ENCODE results near the gene IMMP1L.

Gene IMMP1L

DNA sequence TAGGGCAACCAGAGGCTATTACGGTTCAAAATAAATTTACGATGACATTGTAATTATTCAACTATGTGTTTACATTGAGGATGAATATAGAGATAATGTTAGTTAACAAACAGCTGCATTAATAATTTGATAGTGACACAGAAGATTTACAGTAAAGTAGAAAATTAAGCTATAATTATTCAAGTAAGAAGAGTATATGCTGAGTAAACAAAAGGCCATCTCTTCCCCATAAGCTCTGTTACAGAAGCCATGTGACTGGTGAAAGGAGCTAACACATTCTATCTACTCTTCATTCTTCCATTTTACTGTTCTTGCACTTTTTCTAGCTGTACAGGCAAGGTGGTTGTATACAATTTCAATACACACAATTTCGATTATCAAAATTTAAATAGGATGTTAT, 54.2 kb downstream of the IMMP1L start:
- Histone ChIP-seq H4K91ac (ENCODE audit: low read depth, low read length, poor library complexity) (no peak overlapping the region), H2BK5ac (ENCODE audit: low read length) (no peak overlapping the region), H2BK15ac (ENCODE audit: low read length) (no peak overlapping the region), H3K18ac (ENCODE audit: low read length) (no peak overlapping the region), H3K9ac (ENCODE audit: low read depth, low read length, poor library complexity) (no peak overlapping the region), H2AFZ (ENCODE audit: low read length) (no peak overlapping the region), H3K23ac (ENCODE audit: low read depth, low read length, poor library complexity) (no peak overlapping the region), H2BK120ac (ENCODE audit: low read depth, low read length) (no peak overlapping the region), H3K9me3 (replicated peaks in 1 of 2; ENCODE audit: control insufficient read depth in 2 of 2, insufficient read depth in 1 of 2, low read depth in 1 of 2, low read length in 2 of 2) (no peaks in the 10 kb centered on the region), H3K4me2 (ENCODE audit: insufficient read depth, low read length, poor library complexity, severe bottlenecking) (no peak overlapping the region), H3K36me3 (replicated peaks in 1 of 2; ENCODE audit: control insufficient read depth in 2 of 2, insufficient read depth in 2 of 2, low read length in 2 of 2) (peaks cover 0 to 43% of the 10 kb centered on the region in 2 donors), H3K27ac (replicated peaks; ENCODE audit: low read length) (no peak overlapping the region), H3K4me1 (ENCODE audit: control insufficient read depth in 2 of 2, insufficient read depth in 1 of 2, low read depth in 1 of 2, low read length in 2 of 2) (no peaks in the 10 kb centered on the region), H3K4me3 (ENCODE audit: low read length in 2 of 2) (no peak overlapping the region), H2AK5ac (ENCODE audit: low read depth, low read length) (no peak overlapping the region), H2BK12ac (ENCODE audit: low read length) (no peak overlapping the region), H3K14ac (ENCODE audit: low read length) (no peak overlapping the region), H4K8ac (ENCODE audit: low read depth, low read length) (no peak overlapping the region), H3K79me1 (ENCODE audit: low read depth, low read length) (no peaks in the 10 kb centered on the region), H3K27me3 (ENCODE audit: control insufficient read depth in 3 of 3, insufficient read depth in 3 of 3, low read depth in 1 of 3, low read length in 3 of 3) (no peaks in the 10 kb centered on the region), H3K4ac (ENCODE audit: low read length) (no peak overlapping the region)
- WGBS, 2 donors (ENCODE audit: extremely low coverage in 2 of 2, insufficient read length in 2 of 2, insufficient replicate concordance in 1 of 2): no CpG with 5 or more reads among the region's 3 CpGs
- no peak for DNase-seq (ENCODE audit: low spot score)

DNA sequence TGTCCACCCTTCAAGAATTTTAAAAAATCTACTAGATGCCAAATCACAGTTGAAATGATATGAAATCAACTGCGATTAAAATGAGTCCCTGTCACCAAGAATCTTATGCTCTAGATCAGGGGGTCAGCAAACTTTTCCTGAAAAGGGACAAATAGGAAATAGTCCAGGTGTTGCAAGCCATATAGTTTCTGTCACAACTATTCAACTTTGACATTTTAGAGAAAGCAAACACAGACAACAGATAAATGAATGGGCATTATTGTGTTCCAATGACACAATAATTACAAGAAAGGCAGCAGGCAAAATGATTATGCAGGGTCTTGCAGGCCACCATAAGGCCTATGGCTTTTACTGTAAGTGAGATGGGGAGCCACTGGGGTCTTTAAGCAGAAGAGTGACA, 58.6 kb downstream of the IMMP1L start:
- H2BK15ac ChIP-seq (ENCODE audit: low read length): no peak overlapping the region
- no peak overlapping the region for H2AFZ ChIP-seq (ENCODE audit: low read length)
- H3K79me1 ChIP-seq (ENCODE audit: low read depth, low read length): no peaks in the 10 kb centered on the region
- no peak overlapping the region for H2BK5ac ChIP-seq (ENCODE audit: low read length)
- no peaks in the 10 kb centered on the region for H3K4me1 ChIP-seq (ENCODE audit: control insufficient read depth in 2 of 2, insufficient read depth in 1 of 2, low read depth in 1 of 2, low read length in 2 of 2)
- WGBS, 2 donors (ENCODE audit: extremely low coverage in 2 of 2, insufficient read length in 2 of 2, insufficient replicate concordance in 1 of 2): no CpG with 5 or more reads among the region's 1 CpG
- no peak overlapping the region for H4K8ac ChIP-seq (ENCODE audit: low read depth, low read length)
- no peak overlapping the region for H3K23ac ChIP-seq (ENCODE audit: low read depth, low read length, poor library complexity)
- no peak overlapping the region for H3K4ac ChIP-seq (ENCODE audit: low read length)
- H3K4me3 ChIP-seq (ENCODE audit: low read length in 2 of 2): no peak overlapping the region
- H3K36me3 ChIP-seq (replicated peaks in 1 of 2; ENCODE audit: control insufficient read depth in 2 of 2, insufficient read depth in 2 of 2, low read length in 2 of 2): peaks cover 0 to 45% of the 10 kb centered on the region in 2 donors
- no peak overlapping the region for H3K18ac ChIP-seq (ENCODE audit: low read length)
- no peak overlapping the region for H2BK12ac ChIP-seq (ENCODE audit: low read length)
- H4K91ac ChIP-seq (ENCODE audit: low read depth, low read length, poor library complexity): no peak overlapping the region
- H3K4me2 ChIP-seq (ENCODE audit: insufficient read depth, low read length, poor library complexity, severe bottlenecking): no peak overlapping the region
- H3K27ac ChIP-seq (replicated peaks; ENCODE audit: low read length): no peak overlapping the region
- no peaks in the 10 kb centered on the region for H3K9me3 ChIP-seq (replicated peaks in 1 of 2; ENCODE audit: control insufficient read depth in 2 of 2, insufficient read depth in 1 of 2, low read depth in 1 of 2, low read length in 2 of 2)
- no peak overlapping the region for H3K14ac ChIP-seq (ENCODE audit: low read length)
- no peak overlapping the region for H2AK5ac ChIP-seq (ENCODE audit: low read depth, low read length)
- no peak overlapping the region for H3K9ac ChIP-seq (ENCODE audit: low read depth, low read length, poor library complexity)
- no peaks in the 10 kb centered on the region for H3K27me3 ChIP-seq (ENCODE audit: control insufficient read depth in 3 of 3, insufficient read depth in 3 of 3, low read depth in 1 of 3, low read length in 3 of 3)
- DNase-seq (ENCODE audit: low spot score): no peak
- no peak overlapping the region for H2BK120ac ChIP-seq (ENCODE audit: low read depth, low read length)

DNA sequence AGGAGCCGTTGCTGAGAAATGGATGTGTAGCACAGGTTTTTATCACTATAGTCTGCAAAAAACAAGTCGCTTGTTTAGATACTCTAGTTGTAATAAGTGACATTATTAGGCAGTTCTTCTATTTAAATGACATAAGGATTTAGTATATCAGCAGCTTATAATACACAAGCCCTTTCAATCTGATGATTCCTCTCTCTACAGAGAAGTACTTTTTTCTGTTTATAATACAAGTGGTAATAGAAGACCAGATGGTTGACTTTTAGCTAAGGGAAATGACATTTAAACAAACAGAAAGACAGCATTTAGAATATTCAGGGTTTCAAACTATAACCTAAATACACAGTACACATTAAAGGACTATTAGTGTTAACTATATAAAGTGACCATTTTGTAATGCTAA, 60.4 kb downstream of the IMMP1L start:
- no peaks in the 10 kb centered on the region for H3K9me3 ChIP-seq (replicated peaks in 1 of 2; ENCODE audit: control insufficient read depth in 2 of 2, insufficient read depth in 1 of 2, low read depth in 1 of 2, low read length in 2 of 2)
- H3K23ac ChIP-seq (ENCODE audit: low read depth, low read length, poor library complexity): no peak overlapping the region
- H4K8ac ChIP-seq (ENCODE audit: low read depth, low read length): no peak overlapping the region
- no CpG with 5 or more reads among the region's 2 CpGs for WGBS, 2 donors (ENCODE audit: extremely low coverage in 2 of 2, insufficient read length in 2 of 2, insufficient replicate concordance in 1 of 2)
- H3K79me1 ChIP-seq (ENCODE audit: low read depth, low read length): no peaks in the 10 kb centered on the region
- H2AK5ac ChIP-seq (ENCODE audit: low read depth, low read length): no peak overlapping the region
- H2BK15ac ChIP-seq (ENCODE audit: low read length): no peak overlapping the region
- no peak overlapping the region for H3K14ac ChIP-seq (ENCODE audit: low read length)
- no peak overlapping the region for H2BK5ac ChIP-seq (ENCODE audit: low read length)
- H3K4me1 ChIP-seq (ENCODE audit: control insufficient read depth in 2 of 2, insufficient read depth in 1 of 2, low read depth in 1 of 2, low read length in 2 of 2): no peaks in the 10 kb centered on the region
- no peak for DNase-seq (ENCODE audit: low spot score)
- H3K27ac ChIP-seq (replicated peaks; ENCODE audit: low read length): no peak overlapping the region
- H3K27me3 ChIP-seq (ENCODE audit: control insufficient read depth in 3 of 3, insufficient read depth in 3 of 3, low read depth in 1 of 3, low read length in 3 of 3): no peaks in the 10 kb centered on the region
- H3K9ac ChIP-seq (ENCODE audit: low read depth, low read length, poor library complexity): no peak overlapping the region
- H3K4me2 ChIP-seq (ENCODE audit: insufficient read depth, low read length, poor library complexity, severe bottlenecking): no peak overlapping the region
- H3K4me3 ChIP-seq (ENCODE audit: low read length in 2 of 2): no peak overlapping the region
- H2BK12ac ChIP-seq (ENCODE audit: low read length): no peak overlapping the region
- H4K91ac ChIP-seq (ENCODE audit: low read depth, low read length, poor library complexity): no peak overlapping the region
- no peak overlapping the region for H2BK120ac ChIP-seq (ENCODE audit: low read depth, low read length)
- H3K4ac ChIP-seq (ENCODE audit: low read length): no peak overlapping the region
- no peak overlapping the region for H2AFZ ChIP-seq (ENCODE audit: low read length)
- no peak overlapping the region for H3K18ac ChIP-seq (ENCODE audit: low read length)
- peaks cover 0 to 40% of the 10 kb centered on the region in 2 donors for H3K36me3 ChIP-seq (replicated peaks in 1 of 2; ENCODE audit: control insufficient read depth in 2 of 2, insufficient read depth in 2 of 2, low read length in 2 of 2)

DNA sequence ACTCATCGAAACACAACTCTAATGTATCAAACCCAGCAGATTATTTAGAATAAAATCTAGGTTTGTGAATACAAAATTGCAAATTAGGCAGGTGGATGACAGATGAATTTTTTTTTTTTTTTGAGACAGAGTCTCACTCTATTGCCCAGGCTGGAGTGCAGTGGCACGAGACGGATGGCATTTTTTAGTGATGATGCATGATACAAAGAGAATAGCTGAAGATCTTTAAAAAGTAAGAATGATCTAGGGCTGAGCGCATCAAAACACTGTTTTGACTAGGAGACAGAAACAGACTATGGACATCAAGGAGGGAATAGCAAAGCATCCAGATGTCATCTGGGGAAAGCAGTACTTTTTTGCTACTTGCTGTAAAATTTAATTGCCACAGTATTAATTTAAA, 63.8 kb downstream of the IMMP1L start:
- Histone ChIP-seq H3K27ac (replicated peaks; ENCODE audit: low read length) (no peak overlapping the region), H2BK12ac (ENCODE audit: low read length) (no peak overlapping the region), H3K23ac (ENCODE audit: low read depth, low read length, poor library complexity) (no peak overlapping the region), H3K4me3 (ENCODE audit: low read length in 2 of 2) (no peak overlapping the region), H3K4me1 (ENCODE audit: control insufficient read depth in 2 of 2, insufficient read depth in 1 of 2, low read depth in 1 of 2, low read length in 2 of 2) (no peaks in the 10 kb centered on the region), H3K9ac (ENCODE audit: low read depth, low read length, poor library complexity) (no peak overlapping the region), H4K8ac (ENCODE audit: low read depth, low read length) (no peak overlapping the region), H3K18ac (ENCODE audit: low read length) (no peak overlapping the region), H2AFZ (ENCODE audit: low read length) (no peak overlapping the region), H2BK120ac (ENCODE audit: low read depth, low read length) (no peak overlapping the region), H3K14ac (ENCODE audit: low read length) (no peak overlapping the region), H2AK5ac (ENCODE audit: low read depth, low read length) (no peak overlapping the region), H2BK15ac (ENCODE audit: low read length) (no peak overlapping the region), H3K4me2 (ENCODE audit: insufficient read depth, low read length, poor library complexity, severe bottlenecking) (no peak overlapping the region), H3K4ac (ENCODE audit: low read length) (no peak overlapping the region), H2BK5ac (ENCODE audit: low read length) (no peak overlapping the region), H3K27me3 (ENCODE audit: control insufficient read depth in 3 of 3, insufficient read depth in 3 of 3, low read depth in 1 of 3, low read length in 3 of 3) (no peaks in the 10 kb centered on the region), H3K9me3 (replicated peaks in 1 of 2; ENCODE audit: control insufficient read depth in 2 of 2, insufficient read depth in 1 of 2, low read depth in 1 of 2, low read length in 2 of 2) (no peaks in the 10 kb centered on the region), H4K91ac (ENCODE audit: low read depth, low read length, poor library complexity) (no peak overlapping the region), H3K36me3 (replicated peaks in 1 of 2; ENCODE audit: control insufficient read depth in 2 of 2, insufficient read depth in 2 of 2, low read length in 2 of 2) (peaks cover 0 to 20% of the 10 kb centered on the region in 2 donors), H3K79me1 (ENCODE audit: low read depth, low read length) (no peaks in the 10 kb centered on the region)
- DNase-seq (ENCODE audit: low spot score): no peak
- no CpG with 5 or more reads among the region's 4 CpGs for WGBS, 2 donors (ENCODE audit: extremely low coverage in 2 of 2, insufficient read length in 2 of 2, insufficient replicate concordance in 1 of 2)
